GM12892 (cell line): Measurements from ENCODE around the gene SEC61B.

ENCODE experiments used
- POLR2A ChIP-seq: IDR thresholded peaks from 2 replicates; pipeline ENCODE4 v1.6.1; 2011; ENCODE audit warnings: low read depth, low read length, control low read depth
- POLR2AphosphoS5 ChIP-seq: IDR thresholded peaks from 2 replicates; pipeline ENCODE4 v1.6.1; 2011; ENCODE audit warnings: low read depth, low read length, control low read depth
- TAF1 ChIP-seq: IDR thresholded peaks from 2 replicates; pipeline ENCODE4 v1.6.1; 2011; ENCODE audit warnings: low read depth, mild to moderate bottlenecking, control low read depth, low read length, borderline replicate concordance

DNA sequence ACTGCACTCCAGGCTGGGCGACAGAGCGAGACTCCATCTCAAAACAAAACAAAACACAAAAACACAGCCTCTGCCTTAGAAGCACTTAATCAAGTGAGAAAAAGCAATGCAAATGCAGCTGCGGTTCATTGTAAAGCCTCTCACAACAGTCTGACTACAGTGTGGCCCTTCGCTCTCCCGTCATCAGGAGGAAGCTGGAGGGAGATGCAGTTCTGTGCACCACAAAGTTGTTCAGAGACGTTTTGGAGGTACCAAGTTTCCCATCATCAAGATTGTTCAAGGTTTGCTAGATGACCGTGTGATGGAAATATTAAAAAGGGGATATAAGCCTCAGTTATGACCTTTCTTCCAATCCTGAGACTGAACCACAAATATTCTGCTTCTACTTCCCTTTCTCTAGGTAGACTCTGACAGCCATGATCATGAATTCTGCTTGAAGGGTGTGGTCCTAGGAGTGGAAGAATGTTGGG, 40.9 kb downstream of the SEC61B start:
- TF ChIP-seq POLR2A: no peak
- no peak for TF ChIP-seq TAF1
- TF ChIP-seq POLR2AphosphoS5: no peak
